GM23338 (cell line): ENCODE results near the gene GRID1. TPM values are rescaled to one million over a fixed set of nuclear protein-coding genes. Genes with fewer than 3 reads are reported as not detected.

ENCODE experiments used
- ATAC-seq: fragments of 200-7000 bp; cut with Tn5 transposase; 3 replicates; pipeline ENCODE4 v1.9.1; 2020
- DNase-seq: peaks from one replicate; pipeline ENCODE4 v3.0.0-alpha.2; 2015; ENCODE audit warnings: low spot score
- H2AFZ ChIP-seq: fragments of 200-600 bp; sonication (generic); 2 replicates; pipeline ENCODE4 v1.8.0; 2016; ENCODE audit warnings: antibody characterized with exemption, mild to moderate bottlenecking, moderate library complexity
- H3F3A ChIP-seq: fragments of 200-600 bp; sonication (generic); replicated peaks from 2 replicates; pipeline ENCODE4 v1.8.0; 2017; ENCODE audit warnings: antibody characterized with exemption, mixed run types, low read depth
- H3K27ac ChIP-seq: fragments of 200-600 bp; sonication (generic); 2 replicates; pipeline ENCODE4 v1.6.1; 2016; ENCODE audit warnings: low read depth
- H3K27me3 ChIP-seq: fragments of 200-600 bp; sonication (generic); 2 replicates; pipeline ENCODE4 v1.8.0; 2016; ENCODE audit warnings: mild to moderate bottlenecking, mixed run types, moderate library complexity; ENCODE audit not compliant: insufficient read depth
- H3K36me3 ChIP-seq: fragments of 200-600 bp; sonication (generic); 2 replicates; pipeline ENCODE4 v1.8.0; 2016; ENCODE audit warnings: mild to moderate bottlenecking; ENCODE audit not compliant: insufficient read depth
- H3K4me1 ChIP-seq: fragments of 200-600 bp; sonication (generic); 2 replicates; pipeline ENCODE4 v1.8.0; 2016; ENCODE audit warnings: mild to moderate bottlenecking, moderate library complexity; ENCODE audit not compliant: insufficient read depth
- H3K4me2 ChIP-seq: fragments of 200-600 bp; sonication (generic); 2 replicates; pipeline ENCODE4 v1.7.1; 2017; ENCODE audit warnings: mixed run types
- H3K4me3 ChIP-seq: fragments of 200-600 bp; sonication (generic); 2 replicates; pipeline ENCODE4 v1.6.1; 2016; ENCODE audit warnings: mixed run types
- H3K79me2 ChIP-seq: fragments of 200-600 bp; sonication (generic); replicated peaks from 2 replicates; pipeline ENCODE4 v1.8.0; 2017; ENCODE audit warnings: mild to moderate bottlenecking; ENCODE audit not compliant: insufficient read depth
- H3K9me2 ChIP-seq: fragments of 200-600 bp; sonication (generic); 2 replicates; pipeline ENCODE4 v1.8.0; 2017; ENCODE audit not compliant: insufficient read depth
- H4K20me1 ChIP-seq: fragments of 200-600 bp; sonication (generic); replicated peaks from 2 replicates; pipeline ENCODE4 v1.8.0; 2017; ENCODE audit warnings: mild to moderate bottlenecking; ENCODE audit not compliant: insufficient read depth
- H3K27ac Mint-ChIP-seq: 2 replicates; pipeline ENCODE4 v1.8.0; 2020; ENCODE audit warnings: inconsistent platforms, mild to moderate bottlenecking, moderate library complexity, mixed read lengths
- H3K27me3 Mint-ChIP-seq: 3 replicates; pipeline ENCODE4 v1.8.0; 2022; ENCODE audit warnings: low read depth, mild to moderate bottlenecking, moderate library complexity, mixed read lengths, inconsistent platforms; ENCODE audit not compliant: insufficient read depth, poor library complexity
- H3K36me3 Mint-ChIP-seq: 3 replicates; pipeline ENCODE4 v1.8.0; 2021; ENCODE audit warnings: low read depth, mild to moderate bottlenecking, inconsistent platforms, moderate library complexity, mixed read lengths
- H3K4me1 Mint-ChIP-seq: 3 replicates; pipeline ENCODE4 v1.8.0; 2020; ENCODE audit warnings: mild to moderate bottlenecking, inconsistent platforms, mixed read lengths
- H3K4me3 Mint-ChIP-seq: 3 replicates; pipeline ENCODE4 v1.8.0; 2021; ENCODE audit warnings: moderate library complexity, mild to moderate bottlenecking, inconsistent platforms, mixed read lengths
- H3K9me3 Mint-ChIP-seq: 3 replicates; pipeline ENCODE4 v1.8.0; 2020; ENCODE audit warnings: moderate library complexity, mild to moderate bottlenecking, inconsistent platforms, mixed read lengths
- CREB1 ChIP-seq: fragments of 250-450 bp; sonication (Bioruptor Pico); IDR thresholded peaks from 2 replicates; pipeline ENCODE4 v1.5.0; 2020; ENCODE audit warnings: low read depth, mild to moderate bottlenecking, moderate library complexity
- CTCF ChIP-seq, 2 experiments: fragments of 200-600 bp in 1 of 2; sonication (generic) in 1 of 2; conservative IDR thresholded peaks; 2 replicates each; pipeline versions ENCODE4 v1.5.1 to v1.6.1; 2016 to 2017; ENCODE audit warnings: antibody characterized with exemption in 2 of 2, low read depth in 2 of 2, mild to moderate bottlenecking in 2 of 2, moderate library complexity in 1 of 2
- EZH2 ChIP-seq: fragments of 200-600 bp; sonication (generic); IDR thresholded peaks from one replicate; pipeline ENCODE4 v1.8.0; 2017; ENCODE audit warnings: antibody characterized with exemption, mild to moderate bottlenecking, low read depth; ENCODE audit not compliant: unreplicated experiment
- EZH2phosphoT487 ChIP-seq: fragments of 200-600 bp; sonication (generic); IDR thresholded peaks from one replicate; pipeline ENCODE4 v1.8.1; 2018; ENCODE audit warnings: antibody characterized with exemption; ENCODE audit not compliant: unreplicated experiment
- JUNB ChIP-seq: IDR thresholded peaks from one replicate; pipeline ENCODE4 v1.6.1; 2016; ENCODE audit warnings: antibody characterized with exemption; ENCODE audit not compliant: unreplicated experiment
- POLR2AphosphoS5 ChIP-seq: IDR thresholded peaks from 2 replicates; pipeline ENCODE4 v1.6.1; 2016; ENCODE audit warnings: antibody characterized with exemption, low read depth
- REST ChIP-seq: IDR thresholded peaks from one replicate; pipeline ENCODE4 v1.6.1; 2018; ENCODE audit warnings: antibody characterized with exemption; ENCODE audit not compliant: unreplicated experiment
- STAT1 ChIP-seq: IDR thresholded peaks from one replicate; pipeline ENCODE4 v1.6.1; 2016; ENCODE audit warnings: antibody characterized with exemption; ENCODE audit not compliant: unreplicated experiment
- ZNF114 ChIP-seq: fragments of 250-450 bp; sonication (Bioruptor Pico); IDR thresholded peaks from 2 replicates; pipeline ENCODE4 v1.5.0; 2020; ENCODE audit warnings: mild to moderate bottlenecking, moderate library complexity
- ZNF331 ChIP-seq: fragments of 250-450 bp; sonication (Bioruptor Pico); IDR thresholded peaks from 2 replicates; pipeline ENCODE4 v1.5.0; 2020; ENCODE audit warnings: low read depth, mild to moderate bottlenecking, moderate library complexity
- polyA plus RNA-seq: library from polyadenylated mRNA; unstranded; fragments of >200 nt; fragmentation: Nextera tagmentation; extraction: Ambion mirVana; gene quantifications from 2 replicates; pipeline ENCODE4 v1.2.1, GENCODE V29; 2016
- total RNA-seq: library from RNA; depleted of rRNA; stranded (reverse); fragments of >200 nt; shearing (Covaris generic); gene quantifications from 2 replicates; pipeline ENCODE4 v1.2.3, GENCODE V29; 2014

The GRID1 gene
- total and polyA plus RNA-seq, 2 experiments from 2014 or later = 0.14 to 0.15 TPM

DNA sequence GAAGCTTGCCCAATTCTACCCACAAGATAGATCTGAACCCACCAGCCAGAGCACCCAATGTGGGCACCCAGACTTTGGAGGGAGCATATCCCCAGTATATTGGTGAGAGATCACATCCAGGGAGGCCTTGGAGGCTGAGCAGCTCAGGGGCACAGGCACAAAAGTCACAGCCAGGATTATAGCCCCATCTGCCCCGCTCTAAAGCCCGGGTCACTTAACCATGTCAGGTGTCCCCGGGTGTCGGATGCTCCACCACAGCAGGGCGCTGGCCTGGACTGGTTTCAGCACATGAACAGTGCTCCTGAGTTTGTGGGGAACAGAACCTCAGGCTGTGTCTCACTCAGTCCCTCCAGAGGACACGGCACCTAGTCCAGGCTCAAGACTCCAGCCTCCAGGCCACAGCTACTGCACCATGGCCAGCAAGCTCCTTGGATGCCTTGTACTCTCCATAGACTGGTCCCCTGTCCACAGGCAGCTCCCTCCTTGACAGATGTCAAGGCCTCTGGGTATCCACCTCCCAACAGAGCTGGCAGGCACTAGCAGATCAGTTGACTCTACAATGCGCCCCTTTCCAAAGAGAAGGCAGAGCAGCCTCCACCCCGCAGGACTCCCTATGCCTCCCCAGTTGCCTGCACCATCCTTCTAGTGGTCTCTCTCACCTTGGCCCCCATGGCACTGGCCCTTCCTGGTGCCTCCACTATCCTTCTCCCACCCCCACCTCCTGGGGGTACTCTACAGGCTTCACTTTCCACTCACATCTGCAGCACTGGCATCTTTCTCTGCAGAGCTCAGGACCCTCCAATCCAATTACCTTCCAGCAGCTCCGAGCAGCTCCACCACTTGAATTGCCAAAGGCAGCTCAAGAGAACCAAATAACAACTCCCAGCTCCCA, 306.0 kb downstream of the GRID1 start (continued):
- TF ChIP-seq REST (no peak), ZNF331 (CRISPR knock-in tag) (no peak), CTCF (conservative IDR thresholded peaks at IDR 0.05; ENCODE audit: low read depth in 2 of 2) (no peak), EZH2phosphoT487 (no peak), EZH2 (no peak), JUNB (no peak), ZNF114 (no peak)

DNA sequence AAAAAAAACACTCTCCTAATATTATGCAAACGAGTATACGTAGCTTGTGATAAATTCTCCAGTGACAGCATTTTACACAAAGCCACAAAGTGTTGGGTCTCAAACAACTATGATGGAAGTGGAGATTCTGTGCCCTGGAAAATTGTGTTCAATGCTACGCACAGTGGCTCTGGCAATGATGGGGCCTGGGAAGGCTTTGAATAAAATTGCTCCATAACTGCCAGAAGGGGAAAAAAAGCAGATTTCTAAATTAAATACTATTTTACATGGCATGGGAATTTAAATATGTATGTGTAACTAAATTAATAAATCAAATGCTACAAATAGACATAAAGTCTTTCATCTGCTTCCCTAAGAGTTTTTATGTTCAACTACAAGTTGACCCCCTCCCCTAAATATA, 306.7 kb downstream of the GRID1 start:
- H3K27ac Mint-ChIP-seq = no peak overlapping the region
- peaks cover 76% of the 10 kb centered on the region for H3K9me3 Mint-ChIP-seq
- DNase-seq = no peak
- Histone ChIP-seq H4K20me1 (no peaks in the 10 kb centered on the region), H3K9me2 (no peaks in the 10 kb centered on the region), H3K4me3 (no peak overlapping the region), H3K4me2 (no peak overlapping the region), H3K79me2 (no peaks in the 10 kb centered on the region), H2AFZ (no peak overlapping the region), H3K4me1 (no peaks in the 10 kb centered on the region), H3K27me3 (no peaks in the 10 kb centered on the region), H3K27ac (no peak overlapping the region), H3K36me3 (no peaks in the 10 kb centered on the region), H3F3A (no peaks in the 10 kb centered on the region)
- H3K36me3 Mint-ChIP-seq = peaks cover 5% of the 10 kb centered on the region; the same call in 2 of the 3 replicates
- peaks cover 2% of the 10 kb centered on the region for H3K27me3 Mint-ChIP-seq
- no peak for TF ChIP-seq ZNF114
- no peak for TF ChIP-seq POLR2AphosphoS5
- TF ChIP-seq JUNB = no peak
- TF ChIP-seq STAT1 = no peak
- no peak for TF ChIP-seq EZH2
- TF ChIP-seq REST = no peak
- TF ChIP-seq CREB1 (CRISPR knock-in tag) = no peak
- ATAC-seq = no peak
- H3K4me1 Mint-ChIP-seq = peaks cover 2% of the 10 kb centered on the region; the same call in 2 of the 3 replicates
- no peak overlapping the region for H3K4me3 Mint-ChIP-seq
